Activated CD4-positive, alpha-beta memory T cell treated with anti-CD3 and anti-CD28 coated beads for 36 hours (primary cell): ENCODE measurements around the gene PLCB1. TPM values are rescaled to one million over a fixed set of nuclear protein-coding genes. Genes with fewer than 3 reads are reported as not detected.

ENCODE experiments used
- CTCF ChIA-PET: fragments of 350-600 bp; sonication (Branson Sonifier 250); formaldehyde crosslinking; loops from one replicate; lab custom pipeline; 2021; ENCODE audit warnings: antibody characterized with exemption, inconsistent platforms; lab: Charles Lee
- POLR2A ChIA-PET: fragments of 350-600 bp; sonication (Branson Sonifier 250); formaldehyde crosslinking; loops from one replicate; lab custom pipeline; 2021; ENCODE audit warnings: antibody characterized with exemption; lab: Charles Lee
- DNase-seq: peaks from one replicate; pipeline ENCODE4 v3.0.0-alpha.2; 2020
- H3K27ac Mint-ChIP-seq: one replicate; pipeline ENCODE4 v1.8.0; 2021; ENCODE audit warnings: mixed read lengths
- H3K27me3 Mint-ChIP-seq: one replicate; pipeline ENCODE4 v1.8.0; 2021; ENCODE audit warnings: mixed read lengths
- H3K36me3 Mint-ChIP-seq: one replicate; pipeline ENCODE4 v1.8.0; 2021; ENCODE audit warnings: mixed read lengths
- H3K4me1 Mint-ChIP-seq: one replicate; pipeline ENCODE4 v1.8.0; 2021; ENCODE audit warnings: low read depth, mixed read lengths
- H3K4me3 Mint-ChIP-seq: one replicate; pipeline ENCODE4 v1.8.0; 2021; ENCODE audit warnings: mild to moderate bottlenecking, mixed read lengths
- H3K9me3 Mint-ChIP-seq: one replicate; pipeline ENCODE4 v1.8.0; 2021; ENCODE audit warnings: mixed read lengths
- intact Hi-C: fragments of 100-400 bp; cut with micrococcal nuclease; formaldehyde crosslinking; loops from one replicate; pipeline ENCODE4 v1.15.1; 2023
- total RNA-seq, 2 experiments: library from RNA; stranded (reverse); gene quantifications; one replicate each; pipeline ENCODE4 v1.2.3, GENCODE V29; 2021

The PLCB1 gene
- total RNA-seq, 2 experiments from 2014 or later, result 3.9 to 4.0 TPM

DNA sequence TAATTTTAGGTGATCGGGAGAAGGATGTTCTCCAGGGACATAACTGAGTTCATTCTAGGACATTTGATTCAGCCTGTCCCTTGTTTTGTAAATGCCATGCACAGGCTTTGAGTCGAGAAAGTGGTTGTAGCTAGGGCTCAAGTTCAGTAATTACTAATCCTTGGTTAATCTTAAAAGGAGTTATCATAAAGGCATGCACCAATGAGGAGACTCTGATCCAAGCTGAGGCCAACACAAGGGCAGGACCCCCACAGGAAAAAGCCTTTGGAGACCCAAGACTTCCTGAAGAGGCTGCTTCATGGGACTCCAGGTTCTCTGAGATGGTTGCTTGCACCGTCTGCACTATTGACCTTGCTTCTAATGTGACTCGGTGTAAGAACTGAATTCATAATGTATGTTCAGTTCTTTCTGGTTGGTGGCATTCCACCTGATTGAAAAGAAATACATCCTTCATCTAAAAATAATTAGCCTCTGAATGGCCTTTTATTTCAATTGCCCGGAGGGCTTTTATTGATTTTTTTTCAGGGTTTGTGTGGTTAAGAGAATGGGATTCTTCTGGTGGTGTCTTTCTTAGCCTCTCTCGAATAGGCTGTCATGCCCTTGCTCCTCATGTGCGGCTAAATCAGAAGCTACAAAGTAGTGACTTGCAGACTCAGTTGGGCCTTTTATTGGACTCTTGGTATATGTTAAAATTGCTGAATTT is 735.1 kb downstream of the PLCB1 start:
- DNase-seq, result no peak
- Mint-ChIP-seq H3K36me3 (no peaks in the 10 kb centered on the region), H3K27ac (no peak overlapping the region), H3K4me3 (no peak overlapping the region), H3K4me1 (no peaks in the 10 kb centered on the region), H3K27me3 (no peaks in the 10 kb centered on the region), H3K9me3 (peaks cover 3% of the 10 kb centered on the region)
- ChIA-PET POLR2A (no interaction called here), CTCF (no interaction called here)
- intact Hi-C loops, result no loop called here

DNA sequence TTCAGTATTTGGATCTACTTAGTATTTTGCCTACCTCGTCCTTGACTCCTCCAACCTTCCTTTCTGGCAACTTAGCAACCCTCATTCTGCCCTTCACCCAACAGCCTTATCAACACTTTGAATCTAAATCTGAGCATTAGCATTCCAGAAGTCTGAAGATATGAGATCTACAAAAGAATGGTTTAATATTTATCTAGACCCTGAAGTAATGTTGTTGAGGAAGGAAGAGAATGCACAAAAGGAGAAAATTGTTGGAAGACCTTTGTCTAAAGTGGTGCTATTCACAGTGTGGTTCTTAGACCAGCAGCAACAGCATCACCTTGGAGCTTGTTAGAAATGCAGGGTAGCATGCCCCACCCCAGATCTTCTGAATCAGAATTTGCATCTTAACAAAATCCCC is 738.6 kb downstream of the PLCB1 start:
- Mint-ChIP-seq H3K4me1 (no peaks in the 10 kb centered on the region), H3K4me3 (no peak overlapping the region), H3K27me3 (no peaks in the 10 kb centered on the region), H3K36me3 (no peaks in the 10 kb centered on the region), H3K27ac (no peak overlapping the region), H3K9me3 (peaks cover 3% of the 10 kb centered on the region)
- ChIA-PET CTCF (no interaction called here), POLR2A (no interaction called here)
- intact Hi-C loops, result no loop called here
- DNase-seq, result no peak

GRCh38 chr20:8874437-8874836 is 742.4 kb downstream of the PLCB1 start:
- no peaks in the 10 kb centered on the region for H3K27me3 Mint-ChIP-seq
- no peak for DNase-seq
- H3K4me3 Mint-ChIP-seq, result no peak overlapping the region
- no peaks in the 10 kb centered on the region for H3K4me1 Mint-ChIP-seq
- no peaks in the 10 kb centered on the region for H3K36me3 Mint-ChIP-seq
- intact Hi-C loops, result no loop called here
- POLR2A ChIA-PET, result no interaction called here
- H3K9me3 Mint-ChIP-seq, result peaks cover 3% of the 10 kb centered on the region
- CTCF ChIA-PET, result no interaction called here
- no peak overlapping the region for H3K27ac Mint-ChIP-seq

- Mint-ChIP-seq H3K36me3 (no peaks in the 10 kb centered on the region), H3K4me1 (no peaks in the 10 kb centered on the region), H3K9me3 (no peaks in the 10 kb centered on the region), H3K4me3 (no peak overlapping the region), H3K27ac (no peak overlapping the region), H3K27me3 (no peaks in the 10 kb centered on the region)
- no peak for DNase-seq
- intact Hi-C loops, result no loop called here
- POLR2A ChIA-PET, result no interaction called here
- CTCF ChIA-PET, result no interaction called here
Measured at GRCh38 chr20:8875586-8875985, 743.5 kb downstream of the PLCB1 start.

- H3K27me3 Mint-ChIP-seq, result no peaks in the 10 kb centered on the region
- H3K4me3 Mint-ChIP-seq, result no peak overlapping the region
- CTCF ChIA-PET, result interaction anchor here (1.2 kb wide), 1 partner anchor 23 kb away, joined by 3 read pairs; no protein-coding TSS in a partner anchor
- H3K9me3 Mint-ChIP-seq, result no peaks in the 10 kb centered on the region
- POLR2A ChIA-PET, result no interaction called here
- no peak for DNase-seq
- no peaks in the 10 kb centered on the region for H3K4me1 Mint-ChIP-seq
- H3K27ac Mint-ChIP-seq, result no peak overlapping the region
- peaks cover 2% of the 10 kb centered on the region for H3K36me3 Mint-ChIP-seq
- intact Hi-C loops, result no loop called here
Measured at GRCh38 chr20:8876366-8876765, 744.3 kb downstream of the PLCB1 start.

DNA sequence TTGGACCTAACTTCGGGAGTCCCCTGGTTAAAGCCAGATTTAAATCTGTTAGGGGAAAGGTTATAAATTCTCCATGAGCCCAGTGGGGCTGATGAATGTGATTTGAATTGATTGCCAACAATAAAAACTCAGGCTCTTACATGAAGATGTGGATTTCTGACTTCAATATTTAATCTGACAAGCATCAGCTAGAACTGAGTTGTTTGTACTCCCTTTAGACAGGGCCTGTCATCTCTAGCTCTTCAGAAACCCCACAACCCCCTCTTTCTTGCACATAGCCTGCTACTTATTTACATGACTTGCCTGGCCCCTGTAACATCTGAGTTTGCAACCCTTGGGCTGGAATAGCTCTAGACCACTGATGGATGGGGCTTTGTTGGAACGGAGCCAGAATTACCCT is 745.2 kb downstream of the PLCB1 start:
- ChIA-PET POLR2A (no interaction called here), CTCF (interaction anchor here (1.2 kb wide), 1 partner anchor 24 kb away, joined by 3 read pairs; no protein-coding TSS in a partner anchor)
- no peaks in the 10 kb centered on the region for H3K27me3 Mint-ChIP-seq
- DNase-seq, result no peak
- peaks cover 5% of the 10 kb centered on the region for H3K36me3 Mint-ChIP-seq
- no peaks in the 10 kb centered on the region for H3K9me3 Mint-ChIP-seq
- H3K4me3 Mint-ChIP-seq, result no peak overlapping the region
- H3K27ac Mint-ChIP-seq, result no peak overlapping the region
- no peaks in the 10 kb centered on the region for H3K4me1 Mint-ChIP-seq
- intact Hi-C loops, result no loop called here

DNA sequence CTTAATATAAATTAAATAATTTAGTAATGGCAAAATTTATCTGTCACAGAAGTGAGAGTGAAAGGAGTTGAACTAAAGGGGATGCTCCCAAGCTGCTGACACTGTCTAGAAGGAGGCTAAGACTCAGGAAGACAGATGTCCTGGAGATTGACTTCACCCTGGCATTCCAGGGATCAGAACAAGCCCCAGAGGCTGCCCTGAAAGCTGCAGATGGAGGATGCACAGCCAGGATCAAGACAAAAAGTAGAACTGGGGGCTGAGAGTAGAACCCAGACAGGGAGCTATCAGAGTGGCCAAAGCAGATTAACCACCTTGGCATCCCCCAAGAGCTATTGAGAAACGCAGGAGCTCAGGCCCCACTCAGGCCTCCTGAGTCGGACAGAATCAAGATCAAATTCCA is 747.6 kb downstream of the PLCB1 start:
- Mint-ChIP-seq H3K9me3 (no peaks in the 10 kb centered on the region), H3K27me3 (no peaks in the 10 kb centered on the region), H3K4me1 (no peaks in the 10 kb centered on the region), H3K4me3 (no peak overlapping the region), H3K36me3 (peaks cover 5% of the 10 kb centered on the region), H3K27ac (no peak overlapping the region)
- POLR2A ChIA-PET, result no interaction called here
- CTCF ChIA-PET, result no interaction called here
- no peak for DNase-seq
- intact Hi-C loops, result no loop called here

GRCh38 chr20:8880085-8880853 is 748.2 kb downstream of the PLCB1 start:
- no peak overlapping the region for H3K27ac Mint-ChIP-seq
- POLR2A ChIA-PET, result no interaction called here
- H3K9me3 Mint-ChIP-seq, result no peaks in the 10 kb centered on the region
- no peaks in the 10 kb centered on the region for H3K4me1 Mint-ChIP-seq
- CTCF ChIA-PET, result no interaction called here
- intact Hi-C loops, result no loop called here
- no peak for DNase-seq
- H3K4me3 Mint-ChIP-seq, result no peak overlapping the region
- H3K27me3 Mint-ChIP-seq, result no peaks in the 10 kb centered on the region
- H3K36me3 Mint-ChIP-seq, result peaks cover 5% of the 10 kb centered on the region

GRCh38 chr20:8891039-8891438 is 759.0 kb downstream of the PLCB1 start:
- CTCF ChIA-PET, result no interaction called here
- intact Hi-C loops, result no loop called here
- no peak for DNase-seq
- no peaks in the 10 kb centered on the region for H3K36me3 Mint-ChIP-seq
- POLR2A ChIA-PET, result no interaction called here
- H3K27me3 Mint-ChIP-seq, result no peaks in the 10 kb centered on the region
- H3K9me3 Mint-ChIP-seq, result peaks cover 37% of the 10 kb centered on the region
- no peak overlapping the region for H3K27ac Mint-ChIP-seq
- no peak overlapping the region for H3K4me3 Mint-ChIP-seq
- H3K4me1 Mint-ChIP-seq, result no peaks in the 10 kb centered on the region

DNA sequence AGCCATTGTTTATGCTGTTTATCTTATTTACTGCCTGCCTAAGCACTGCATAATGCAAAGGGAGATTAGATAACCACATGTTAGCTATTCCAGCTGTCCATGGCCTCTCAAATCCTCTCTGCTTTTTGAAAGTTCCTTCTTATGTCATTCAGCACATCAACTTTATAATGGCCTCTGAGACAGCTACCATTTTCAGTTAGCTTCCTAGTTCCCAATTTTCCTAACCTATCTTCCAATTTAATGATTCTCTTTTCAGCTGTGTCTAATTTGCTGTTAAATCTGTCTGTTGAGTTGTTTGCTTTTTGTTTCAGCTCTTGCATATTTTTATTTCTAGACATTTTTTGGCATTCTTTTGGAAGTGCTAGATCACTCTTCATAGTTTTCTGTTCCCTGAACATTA is 763.4 kb downstream of the PLCB1 start:
- no peak for DNase-seq
- ChIA-PET CTCF (no interaction called here), POLR2A (no interaction called here)
- H3K9me3 Mint-ChIP-seq, result peaks cover 36% of the 10 kb centered on the region
- H3K27ac Mint-ChIP-seq, result no peak overlapping the region
- H3K4me1 Mint-ChIP-seq, result no peaks in the 10 kb centered on the region
- intact Hi-C loops, result no loop called here
- H3K36me3 Mint-ChIP-seq, result no peaks in the 10 kb centered on the region
- H3K4me3 Mint-ChIP-seq, result no peak overlapping the region
- no peaks in the 10 kb centered on the region for H3K27me3 Mint-ChIP-seq

GRCh38 chr20:8898823-8899222 is 766.8 kb downstream of the PLCB1 start:
- intact Hi-C loops, result no loop called here
- Mint-ChIP-seq H3K27me3 (no peaks in the 10 kb centered on the region), H3K4me1 (no peaks in the 10 kb centered on the region), H3K27ac (no peak overlapping the region), H3K36me3 (no peaks in the 10 kb centered on the region), H3K9me3 (peaks cover 27% of the 10 kb centered on the region), H3K4me3 (no peak overlapping the region)
- ChIA-PET POLR2A (no interaction called here), CTCF (no interaction called here)
- no peak for DNase-seq

GRCh38 chr20:8901237-8902025 is 769.4 kb downstream of the PLCB1 start:
- intact Hi-C loops, result no loop called here
- no peak for DNase-seq
- POLR2A ChIA-PET, result no interaction called here
- Mint-ChIP-seq H3K36me3 (no peaks in the 10 kb centered on the region), H3K27me3 (no peaks in the 10 kb centered on the region), H3K4me3 (no peak overlapping the region), H3K4me1 (no peaks in the 10 kb centered on the region), H3K27ac (no peak overlapping the region), H3K9me3 (peaks cover 4% of the 10 kb centered on the region)
- CTCF ChIA-PET, result no interaction called here
